LNCAP (cell line): Measurements from ENCODE around the gene CARTPT.

ENCODE experiments used
- TF ChIP-seq, protein P1 (sequence below): fragments of 450-650 bp; IDR thresholded peaks from 2 replicates; pipeline ENCODE4 v1.5.1; 2017; ENCODE audit warnings: mild to moderate bottlenecking

The CARTPT gene

DNA sequence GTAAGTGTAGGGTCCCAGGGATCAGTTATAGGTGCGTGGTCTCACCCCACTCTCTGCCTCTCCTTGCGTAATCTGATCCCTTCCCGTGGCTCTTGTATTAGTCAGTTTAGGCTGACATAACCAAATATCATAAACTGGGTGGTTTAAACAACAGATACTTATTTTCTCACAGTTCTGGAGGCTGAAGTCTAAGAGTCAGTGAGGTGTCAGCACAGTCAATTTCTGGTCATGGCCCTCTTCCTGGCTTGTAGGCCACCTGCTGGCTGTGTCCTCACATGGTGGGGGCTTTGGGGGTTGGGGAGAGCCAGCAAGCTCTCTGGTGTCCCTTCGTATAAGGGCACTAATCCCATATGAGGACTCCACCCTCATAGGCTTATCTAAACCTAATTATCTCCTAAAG, 32.3 kb downstream of the CARTPT start:
- TF ChIP-seq, protein P1, sequence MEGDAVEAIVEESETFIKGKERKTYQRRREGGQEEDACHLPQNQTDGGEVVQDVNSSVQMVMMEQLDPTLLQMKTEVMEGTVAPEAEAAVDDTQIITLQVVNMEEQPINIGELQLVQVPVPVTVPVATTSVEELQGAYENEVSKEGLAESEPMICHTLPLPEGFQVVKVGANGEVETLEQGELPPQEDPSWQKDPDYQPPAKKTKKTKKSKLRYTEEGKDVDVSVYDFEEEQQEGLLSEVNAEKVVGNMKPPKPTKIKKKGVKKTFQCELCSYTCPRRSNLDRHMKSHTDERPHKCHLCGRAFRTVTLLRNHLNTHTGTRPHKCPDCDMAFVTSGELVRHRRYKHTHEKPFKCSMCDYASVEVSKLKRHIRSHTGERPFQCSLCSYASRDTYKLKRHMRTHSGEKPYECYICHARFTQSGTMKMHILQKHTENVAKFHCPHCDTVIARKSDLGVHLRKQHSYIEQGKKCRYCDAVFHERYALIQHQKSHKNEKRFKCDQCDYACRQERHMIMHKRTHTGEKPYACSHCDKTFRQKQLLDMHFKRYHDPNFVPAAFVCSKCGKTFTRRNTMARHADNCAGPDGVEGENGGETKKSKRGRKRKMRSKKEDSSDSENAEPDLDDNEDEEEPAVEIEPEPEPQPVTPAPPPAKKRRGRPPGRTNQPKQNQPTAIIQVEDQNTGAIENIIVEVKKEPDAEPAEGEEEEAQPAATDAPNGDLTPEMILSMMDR = no peak

GRCh38 chr5:71752441-71753190, 33.5 kb downstream of the CARTPT start:
- TF ChIP-seq, protein P1 = peak; percentile 18; the same call in 1 of the 2 replicates

DNA sequence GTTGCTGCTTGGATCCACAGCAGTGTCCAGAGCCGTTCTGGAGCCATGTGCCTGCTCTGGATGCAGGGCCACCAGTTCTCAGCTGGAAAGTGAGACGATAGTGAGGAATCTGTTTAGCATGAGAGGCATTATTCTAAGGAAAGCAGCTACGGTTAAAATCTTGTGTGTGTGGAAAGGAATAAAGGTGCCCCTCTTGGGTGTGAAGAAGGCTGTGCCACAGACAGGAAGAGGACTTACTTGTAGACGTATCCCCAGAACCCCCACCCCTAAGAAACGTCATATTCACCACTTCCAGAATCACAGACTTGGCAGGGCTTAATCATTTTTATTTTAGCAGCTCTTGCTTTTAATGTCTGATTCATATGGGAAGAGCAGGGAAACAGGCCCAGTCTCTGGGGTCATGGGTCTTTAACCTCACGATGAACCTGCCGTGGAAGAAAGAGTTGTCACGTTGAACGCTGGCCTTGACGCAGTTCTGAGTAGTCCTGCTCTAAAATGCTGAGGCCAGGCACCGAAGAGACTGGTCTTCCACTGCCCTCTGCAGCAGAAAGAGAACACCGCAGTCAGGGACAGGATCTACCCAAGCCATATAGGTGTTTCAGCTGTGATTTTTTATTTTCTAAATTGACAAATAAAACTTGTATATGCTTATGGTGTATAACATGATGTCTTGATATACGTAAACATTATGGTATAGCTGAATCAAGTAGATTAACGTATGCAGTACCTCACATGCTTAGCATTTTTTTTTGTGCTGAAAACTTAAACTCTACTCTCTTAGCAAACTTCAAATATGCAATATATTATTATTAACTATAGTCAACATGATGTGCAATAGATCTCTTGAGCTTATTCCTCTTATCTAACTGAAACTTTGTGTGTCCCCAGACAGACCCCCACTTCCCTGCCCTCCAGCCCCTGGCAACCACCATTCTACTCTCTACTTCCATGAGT, 38.8 kb downstream of the CARTPT start:
- TF ChIP-seq, protein P1 = peak; percentile 92

- TF ChIP-seq, protein P1 = no peak
Measured at GRCh38 chr5:71762826-71763225, 43.8 kb downstream of the CARTPT start.

DNA sequence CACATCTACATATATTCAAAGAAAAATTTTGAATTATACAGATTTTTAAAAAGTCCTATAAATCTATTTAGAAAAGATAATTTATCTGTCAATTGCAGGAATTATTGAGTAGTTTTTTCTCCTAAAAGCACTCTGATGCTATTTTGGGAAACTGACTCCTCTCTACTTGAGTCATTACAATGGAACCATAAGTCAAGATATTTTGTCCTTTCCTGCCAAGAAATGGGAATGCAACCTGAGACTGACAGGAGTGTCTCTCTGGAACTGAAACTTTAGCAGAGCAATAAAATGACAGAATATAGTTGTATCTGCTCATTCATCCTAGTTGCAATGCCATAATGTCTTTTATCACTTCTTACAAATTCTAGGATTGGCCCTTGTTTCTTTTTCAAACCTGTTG, 48.6 kb downstream of the CARTPT start:
- TF ChIP-seq, protein P1 = no peak

DNA sequence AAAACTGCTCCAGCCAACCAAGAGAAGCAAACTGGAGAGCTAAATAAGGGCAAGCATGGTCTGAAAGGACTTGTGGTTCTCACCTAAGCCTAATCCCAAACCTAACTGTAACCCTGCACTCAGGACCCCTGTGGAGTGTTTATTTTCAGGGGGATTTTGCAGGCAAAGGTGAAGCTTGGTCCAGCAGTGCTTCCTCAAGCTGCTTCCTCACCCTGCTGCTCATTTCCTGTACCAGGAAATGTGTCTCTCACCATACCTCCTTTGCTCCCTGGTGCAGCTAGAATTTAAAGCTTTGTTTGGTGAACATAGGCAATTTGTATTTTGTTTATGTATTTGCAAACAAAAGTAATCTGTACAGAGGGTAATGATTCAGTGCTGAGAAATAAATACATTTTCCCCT, 50.2 kb downstream of the CARTPT start:
- TF ChIP-seq, protein P1 = no peak

GRCh38 chr5:71770381-71770780, 51.3 kb downstream of the CARTPT start:
- TF ChIP-seq, protein P1 = no peak
